Panc1 (cell line): ENCODE data around the gene PTPN2. TPM values are rescaled to one million over a fixed set of nuclear protein-coding genes. Genes with fewer than 3 reads are reported as not detected.

Experiments used
- ATAC-seq: fragments of 200-7000 bp; cut with Tn5 transposase; 2 replicates; pipeline ENCODE4 v1.9.1; 2020; ENCODE audit warnings: mild to moderate bottlenecking, moderate library complexity
- BruUV-seq: library from RNA; stranded (reverse); fragments of 400-500 nt; replicated peaks from 2 replicates; lab custom pipeline; 2021; lab: Mats Ljungman, UMichigan
- CTCF ChIA-PET: fragments of 300-600 bp; sonication (Branson Sonifier 250); formaldehyde crosslinking; loops from one replicate; lab custom pipeline; 2022; ENCODE audit warnings: antibody characterized with exemption; lab: Charles Lee
- POLR2A ChIA-PET: fragments of 300-600 bp; sonication (Branson Sonifier 250); formaldehyde crosslinking; loops from one replicate; lab custom pipeline; 2022; ENCODE audit warnings: antibody characterized with exemption; lab: Charles Lee
- DNase-seq: peaks from one replicate; pipeline ENCODE4 v3.0.0-alpha.2; 2010; ENCODE audit warnings: low read depth, low spot score
- H3K27ac ChIP-seq: 2 replicates; pipeline ENCODE4 v1.5.1; 2011; ENCODE audit warnings: mild to moderate bottlenecking, low read length, inconsistent platforms
- H3K27me3 ChIP-seq: fragments of 200-500 bp; sonication (Bioruptor generic); 2 replicates; pipeline ENCODE4 v1.6.0; 2014; ENCODE audit warnings: low read length, inconsistent platforms; ENCODE audit not compliant: control insufficient read depth, insufficient read depth
- H3K36me3 ChIP-seq: fragments of 200-500 bp; sonication (Bioruptor generic); 2 replicates; pipeline ENCODE4 v1.5.1; 2014; ENCODE audit warnings: inconsistent platforms, mild to moderate bottlenecking, low read length, moderate library complexity; ENCODE audit not compliant: control insufficient read depth, insufficient read depth
- H3K4me1 ChIP-seq: 2 replicates; pipeline ENCODE4 v1.5.1; 2011; ENCODE audit warnings: inconsistent platforms, mild to moderate bottlenecking, low read length, moderate library complexity; ENCODE audit not compliant: control insufficient read depth, insufficient read depth
- H3K4me3 ChIP-seq, 2 experiments: 2 replicates each; pipeline ENCODE4 v1.5.1; 2011 to 2012; ENCODE audit warnings: low read depth in 2 of 2, low read length in 2 of 2, mild to moderate bottlenecking in 2 of 2, inconsistent platforms in 1 of 2, moderate library complexity in 1 of 2
- H3K9me3 ChIP-seq: fragments of 200-500 bp; sonication (Bioruptor generic); 2 replicates; pipeline ENCODE4 v1.5.1; 2014; ENCODE audit warnings: low read depth, mild to moderate bottlenecking, inconsistent platforms, low read length, moderate library complexity; ENCODE audit not compliant: control insufficient read depth, insufficient read depth
- CTCF ChIP-seq: fragments of 450-650 bp; IDR thresholded peaks from 2 replicates; pipeline ENCODE4 v1.5.1; 2017; ENCODE audit warnings: mild to moderate bottlenecking
- POLR2AphosphoS5 ChIP-seq: IDR thresholded peaks from 2 replicates; pipeline ENCODE4 v1.6.1; 2012; ENCODE audit warnings: mild to moderate bottlenecking, low read depth, low read length, moderate library complexity
- REST ChIP-seq, 2 experiments: IDR thresholded peaks; 2 replicates each; pipeline ENCODE4 v1.6.1; 2011 to 2012; ENCODE audit warnings: low read depth in 2 of 2, control low read depth in 1 of 2, low read length in 1 of 2, mild to moderate bottlenecking in 1 of 2, moderate library complexity in 1 of 2; ENCODE audit not compliant: insufficient read depth in 1 of 2
- SIN3A ChIP-seq: IDR thresholded peaks from 2 replicates; pipeline ENCODE4 v1.6.1; 2012; ENCODE audit warnings: low read depth, mild to moderate bottlenecking, low read length, moderate library complexity, borderline replicate concordance; ENCODE audit not compliant: insufficient read depth
- TCF7L2 ChIP-seq: IDR thresholded peaks from 2 replicates; pipeline ENCODE4 v1.6.1; 2011; ENCODE audit warnings: mild to moderate bottlenecking, low read depth, low read length, inconsistent platforms
- in situ Hi-C: cut with HindIII; loops from 2 replicates; pipeline ENCODE4 v1.10.0; 2016; ENCODE audit warnings: low sequenced_read_pairs, low pct_unique_long_range_greater_than_20kb
- intact Hi-C: fragments of 100-400 bp; cut with micrococcal nuclease; formaldehyde crosslinking; loops from one replicate; pipeline ENCODE4 v1.10.0; 2022; ENCODE audit not compliant: unreplicated experiment
- total RNA-seq: library from RNA; stranded (reverse); gene quantifications from one replicate; pipeline ENCODE4 v1.2.1, GENCODE V29; 2021; ENCODE audit not compliant: unreplicated experiment

The PTPN2 gene
- total RNA-seq, 1 experiment from 2014 or later, result 34.8 TPM

DNA sequence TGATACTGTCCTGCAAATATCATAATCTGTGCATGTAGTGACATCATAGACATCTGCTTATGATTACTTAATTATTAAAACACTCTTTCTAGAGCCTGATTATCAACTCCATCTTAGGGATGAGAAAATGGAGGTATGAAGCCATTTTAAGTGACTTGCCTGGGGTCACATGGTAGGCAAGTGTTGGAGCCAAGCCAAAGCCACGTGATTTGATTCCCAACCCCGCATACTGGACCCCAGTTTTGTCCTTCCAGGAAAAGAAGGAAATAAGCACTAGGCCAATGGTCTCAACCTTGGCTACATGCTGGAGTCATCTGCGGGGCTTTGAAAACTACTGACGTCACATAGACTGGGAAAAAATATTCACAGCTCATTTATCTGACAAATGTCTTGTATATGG is 44.2 kb upstream of the PTPN2 start:
- no peak for TF ChIP-seq POLR2AphosphoS5
- no peak for TF ChIP-seq SIN3A
- no peak for TF ChIP-seq TCF7L2
- TF ChIP-seq CTCF, result no peak
- TF ChIP-seq REST (IDR thresholded peaks at IDR 0.05; ENCODE audit: insufficient read depth in 1 of 2, low read depth in 2 of 2, low read length in 1 of 2), result no peak
- no peak for DNase-seq
- BruUV-seq, result no TSS peak
- Histone ChIP-seq H3K36me3 (no peaks in the 10 kb centered on the region), H3K4me3 (no peak overlapping the region), H3K4me1 (no peaks in the 10 kb centered on the region), H3K27ac (no peak overlapping the region), H3K9me3 (no peaks in the 10 kb centered on the region), H3K27me3 (no peaks in the 10 kb centered on the region)
- ChIA-PET CTCF (interaction anchor here (0.7 kb wide), 1 partner anchor 218 kb away, joined by 11 read pairs; no protein-coding TSS in a partner anchor), POLR2A (no interaction called here)
- intact Hi-C loops (no loop called here), in situ Hi-C loops (no loop called here)
- no peak for ATAC-seq

- H3K27ac ChIP-seq, result no peak overlapping the region
- no peaks in the 10 kb centered on the region for H3K27me3 ChIP-seq
- H3K4me1 ChIP-seq, result no peaks in the 10 kb centered on the region
- BruUV-seq, result no TSS peak
- ATAC-seq, result no peak
- no peak overlapping the region for H3K4me3 ChIP-seq
- intact Hi-C loops, result no loop called here
- ChIA-PET CTCF (no interaction called here), POLR2A (no interaction called here)
- DNase-seq, result no peak
- no peak for TF ChIP-seq SIN3A
- no peak for TF ChIP-seq POLR2AphosphoS5
- TF ChIP-seq CTCF, result no peak
- TF ChIP-seq REST (IDR thresholded peaks at IDR 0.05; ENCODE audit: insufficient read depth in 1 of 2, low read depth in 2 of 2, low read length in 1 of 2), result no peak
- in situ Hi-C loops, result no loop called here
- H3K9me3 ChIP-seq, result no peaks in the 10 kb centered on the region
- no peaks in the 10 kb centered on the region for H3K36me3 ChIP-seq
Measured at GRCh38 chr18:12924616-12925015, 40.6 kb upstream of the PTPN2 start.
